HG03432 (cell line): Measurements from ENCODE around the gene HLTF.
"Not testable (repeated sequence)": the region's sequence is repeated elsewhere in the genome, so short reads cannot be mapped to it uniquely, and the experiment has no call there.

ENCODE experiments used
- ATAC-seq: cut with Tn5 transposase; IDR thresholded peaks from one replicate; pipeline ENCODE4 v1.9.1; 2021; ENCODE audit warnings: mild to moderate bottlenecking, moderate library complexity; ENCODE audit not compliant: unreplicated experiment

Gene HLTF

GRCh38 chr3:149086232-149086988 is at the start of gene HLTF:
HLTF (minus strand) TSS chr3:149086533; CDS start chr3:149086336, 197 bp downstream.
- ATAC-seq, result peak; percentile 99

DNA sequence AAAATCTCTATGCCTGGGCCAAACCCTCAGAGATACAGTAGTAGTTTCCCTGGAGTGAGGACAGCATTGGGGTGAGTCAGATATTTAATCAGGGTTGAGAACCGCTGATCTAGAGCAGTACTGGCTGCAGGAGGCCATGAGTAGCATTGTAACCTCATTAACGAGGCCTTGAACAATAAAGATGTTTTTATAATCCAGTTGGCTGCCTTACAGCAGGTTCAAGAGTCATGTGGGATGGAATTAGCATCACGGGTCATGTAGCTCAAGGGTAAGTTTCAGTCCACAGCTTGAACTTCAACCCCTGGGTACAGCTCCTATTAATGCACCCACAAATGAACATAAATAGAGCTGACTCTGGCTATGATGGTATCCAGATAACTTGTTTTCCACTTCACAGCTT is 48.2 kb upstream of the HLTF start:
- ATAC-seq, result no peak

GRCh38 chr3:149131589-149131988 is 45.3 kb upstream of the HLTF start:
- ATAC-seq, result no peak

- peak; percentile 95 for ATAC-seq
Measured at GRCh38 chr3:149129326-149130205, 43.2 kb upstream of the HLTF start, which contains the start of gene HPS3. HPS3 (plus strand) TSS chr3:149129638; CDS start chr3:149129724, 86 bp downstream.

DNA sequence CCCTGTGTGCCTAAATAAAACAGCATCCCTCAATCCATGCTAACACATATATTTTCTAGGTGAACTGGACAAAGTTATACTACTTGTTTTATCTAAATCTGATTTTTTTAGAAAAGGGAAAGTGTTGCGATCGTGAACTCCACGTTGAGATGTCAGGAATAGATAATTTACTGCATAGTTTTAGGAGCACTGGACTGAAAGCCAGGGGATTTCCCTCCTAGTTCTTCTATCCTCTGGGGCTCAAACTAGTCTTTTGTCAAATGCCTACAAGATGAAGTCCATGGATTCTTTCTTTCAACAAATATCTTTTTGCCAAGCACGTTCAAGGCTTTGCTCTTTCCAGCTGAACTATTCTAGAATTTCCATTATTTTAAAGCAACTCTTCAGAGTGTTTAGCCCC is 42.5 kb upstream of the HLTF start:
- peak; percentile 6 for ATAC-seq

- ATAC-seq, result no peak
Measured at GRCh38 chr3:149122721-149123578, 36.6 kb upstream of the HLTF start.

DNA sequence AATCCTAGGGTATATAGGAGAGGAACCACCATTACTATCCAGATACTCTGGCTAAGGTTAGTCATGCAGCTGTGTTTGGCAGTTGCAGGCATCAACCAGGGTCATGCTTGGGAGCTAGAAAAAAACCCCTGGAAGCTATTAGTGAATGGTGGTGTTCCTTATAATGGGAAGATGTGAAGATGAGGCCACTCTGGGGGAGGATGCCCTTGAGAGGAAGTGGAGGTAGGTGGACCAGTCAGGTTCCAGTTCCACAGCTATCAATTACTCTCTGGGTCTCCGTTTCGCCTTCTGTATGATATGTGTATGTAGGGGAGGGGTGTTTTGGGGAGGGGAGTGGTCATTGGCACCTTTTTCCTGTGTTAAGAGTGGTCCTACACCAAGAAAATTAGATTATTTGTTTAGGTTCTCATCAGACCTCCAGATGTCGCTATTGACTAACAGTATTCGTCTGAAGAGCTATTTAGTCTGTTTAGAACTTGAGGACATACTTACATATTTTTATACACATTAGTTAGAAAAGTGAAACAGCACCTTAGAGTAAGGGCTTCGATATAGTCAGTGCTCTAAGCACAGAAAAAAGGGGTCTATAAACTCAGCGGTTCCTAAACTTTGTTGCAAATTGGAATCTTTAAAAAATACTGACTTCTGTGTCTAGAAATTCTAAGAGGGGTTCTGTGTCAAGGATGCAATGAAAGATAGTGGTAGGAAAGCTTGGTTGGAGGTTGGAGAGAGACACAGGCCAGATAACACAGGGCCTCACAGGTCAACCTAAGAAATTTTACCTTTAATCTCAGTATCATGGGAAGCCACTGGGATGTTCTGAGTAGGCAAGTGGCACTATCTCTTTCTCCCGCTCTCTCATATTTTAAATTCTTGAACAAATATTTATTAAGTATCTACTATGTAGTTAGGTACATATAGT is 34.0 kb upstream of the HLTF start:
- ATAC-seq, result peak; percentile 73

GRCh38 chr3:149119466-149119865 is 33.1 kb upstream of the HLTF start:
- no peak for ATAC-seq

DNA sequence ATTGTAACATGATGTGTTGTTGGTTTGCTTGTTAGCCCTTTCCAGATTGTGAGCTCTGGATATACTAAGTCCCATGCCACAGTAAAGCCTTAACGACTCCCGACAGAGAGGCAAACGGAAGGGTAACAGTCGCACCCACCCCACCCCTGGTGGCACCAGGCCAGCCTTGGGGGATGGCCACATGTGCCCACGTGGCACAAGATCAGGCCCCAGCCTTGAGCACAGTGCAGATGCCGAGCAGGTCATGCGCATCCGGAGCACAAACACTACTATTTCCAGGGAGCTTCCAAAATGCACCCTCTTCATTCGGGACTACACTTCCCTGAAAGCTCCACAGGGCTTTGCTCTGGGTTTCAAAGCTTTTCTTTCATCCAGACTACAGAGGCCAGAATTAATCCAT is 32.4 kb upstream of the HLTF start:
- ATAC-seq, result no peak

GRCh38 chr3:149115114-149115513 is 28.8 kb upstream of the HLTF start:
- ATAC-seq, result no peak

DNA sequence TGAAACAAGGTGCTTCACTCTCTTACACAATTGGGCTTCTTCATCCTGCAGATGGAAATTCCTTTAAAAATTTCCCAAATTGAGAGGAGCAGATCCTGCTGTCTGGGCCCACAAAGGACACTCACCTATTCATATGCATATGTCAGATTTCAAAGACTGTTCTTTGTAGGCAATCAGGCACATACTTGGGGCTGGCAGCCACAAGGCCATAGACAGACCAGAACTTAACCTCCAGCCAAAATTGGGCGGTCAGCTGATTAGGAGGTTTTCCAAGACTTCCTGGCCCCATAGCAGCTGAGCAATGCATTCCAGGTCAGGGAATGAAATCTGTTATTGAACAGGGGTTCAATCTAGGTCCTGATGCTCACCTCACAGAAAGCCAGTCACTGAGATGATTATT is 28.1 kb upstream of the HLTF start:
- ATAC-seq, result no peak

DNA sequence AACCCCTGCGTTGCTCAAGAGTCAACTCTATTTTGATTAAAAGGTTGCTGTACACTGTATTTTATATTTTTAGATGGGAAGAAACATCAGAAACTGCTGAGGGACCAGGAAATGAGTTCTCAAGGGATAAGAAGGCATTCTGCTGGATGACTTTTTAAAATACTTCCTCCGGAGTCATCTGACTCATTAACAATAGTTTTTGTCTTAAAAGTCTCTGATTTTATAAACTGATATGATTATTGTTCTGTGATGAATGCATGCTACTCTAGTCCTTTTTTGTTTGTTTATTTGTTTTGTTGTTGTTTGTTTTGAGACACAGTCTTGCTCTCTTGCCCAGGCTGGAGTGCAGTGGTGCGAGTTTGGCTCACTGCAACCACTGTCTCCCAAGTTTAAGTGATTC is 18.2 kb upstream of the HLTF start:
- no peak for ATAC-seq

DNA sequence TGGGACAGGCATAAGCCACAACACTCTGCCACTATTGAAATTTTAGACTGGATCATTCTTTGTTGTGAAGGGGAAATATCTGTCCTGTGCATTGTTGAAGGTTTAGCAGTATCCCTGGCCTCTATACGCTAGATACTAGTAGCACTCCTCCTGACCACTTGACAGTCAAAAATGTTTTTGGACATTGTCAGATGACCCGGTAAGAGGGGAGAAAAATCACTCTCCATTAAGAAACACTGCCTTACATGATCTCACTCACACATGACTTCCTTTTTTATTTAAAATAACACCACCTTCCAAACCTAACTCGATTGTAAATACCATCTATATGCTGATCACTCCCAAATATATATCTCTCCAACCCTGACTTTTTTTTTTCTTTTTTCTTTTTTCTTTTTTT is 15.3 kb upstream of the HLTF start:
- no peak for ATAC-seq

GRCh38 chr3:149101154-149101553 is 14.8 kb upstream of the HLTF start:
- no peak for ATAC-seq

DNA sequence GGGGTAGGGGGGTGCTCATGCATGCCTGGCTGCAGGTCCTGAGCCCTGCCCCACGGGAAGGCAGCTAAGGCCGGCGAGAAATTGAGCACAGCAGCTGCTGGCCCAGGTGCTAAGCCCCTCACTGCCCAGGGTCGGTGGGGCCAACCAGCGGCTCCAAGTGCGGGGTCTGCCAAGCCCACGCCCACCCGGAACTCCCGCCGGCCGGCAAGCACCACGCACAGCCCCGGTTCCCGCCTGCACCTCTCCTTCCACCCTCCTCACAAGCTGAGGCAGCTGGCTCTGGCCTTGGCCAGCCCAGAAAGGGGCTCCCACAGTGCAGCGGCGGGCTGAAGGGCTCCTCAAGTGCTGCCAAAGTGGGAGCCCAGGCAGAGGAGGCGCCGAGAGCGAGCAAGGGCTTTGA is 11.7 kb upstream of the HLTF start:
- not testable (repeated sequence) for ATAC-seq

GRCh38 chr3:149095487-149095886 is 9.2 kb upstream of the HLTF start:
- ATAC-seq, result peak; percentile 91

DNA sequence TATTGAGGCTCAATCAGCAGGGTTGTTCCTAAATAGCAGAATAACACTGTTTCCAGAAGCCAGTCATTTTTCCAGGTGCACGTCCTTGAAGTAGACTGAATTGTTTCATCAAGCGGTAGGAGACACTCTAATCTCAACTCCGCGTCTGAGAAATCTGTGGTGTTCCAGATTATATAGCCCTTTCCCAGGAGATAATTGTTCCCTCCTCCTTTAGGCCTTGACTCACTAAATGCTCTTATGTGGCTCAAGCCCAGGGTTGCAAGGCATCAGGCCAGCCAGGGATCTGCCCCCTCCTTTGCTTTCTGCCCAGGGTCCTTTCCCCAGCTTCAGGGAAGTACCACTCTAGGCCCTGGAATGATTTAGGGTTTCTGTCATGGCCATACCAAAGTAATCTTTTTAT is 5.7 kb upstream of the HLTF start:
- ATAC-seq, result no peak

GRCh38 chr3:149090907-149091306 is 4.6 kb upstream of the HLTF start:
- ATAC-seq, result no peak

DNA sequence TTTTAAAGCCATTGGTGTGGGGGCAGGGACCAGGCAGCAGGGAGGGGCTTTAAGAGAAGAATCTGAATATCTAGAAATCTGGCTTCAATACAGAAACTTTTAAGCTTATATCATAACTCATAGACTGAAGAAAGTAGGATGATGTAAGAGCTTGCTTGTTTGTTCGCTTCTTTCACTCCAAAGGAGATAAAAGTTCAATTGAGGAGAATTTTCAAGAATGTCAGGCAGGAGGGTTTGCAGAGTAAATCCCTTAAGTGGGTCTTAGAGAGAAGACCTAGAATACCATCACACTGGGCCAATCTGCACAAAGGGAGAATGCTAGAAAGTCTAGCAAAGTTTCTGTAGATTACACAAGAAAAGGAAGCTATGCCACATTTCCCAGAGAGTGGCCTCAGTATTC is 4.1 kb upstream of the HLTF start:
- no peak for ATAC-seq

DNA sequence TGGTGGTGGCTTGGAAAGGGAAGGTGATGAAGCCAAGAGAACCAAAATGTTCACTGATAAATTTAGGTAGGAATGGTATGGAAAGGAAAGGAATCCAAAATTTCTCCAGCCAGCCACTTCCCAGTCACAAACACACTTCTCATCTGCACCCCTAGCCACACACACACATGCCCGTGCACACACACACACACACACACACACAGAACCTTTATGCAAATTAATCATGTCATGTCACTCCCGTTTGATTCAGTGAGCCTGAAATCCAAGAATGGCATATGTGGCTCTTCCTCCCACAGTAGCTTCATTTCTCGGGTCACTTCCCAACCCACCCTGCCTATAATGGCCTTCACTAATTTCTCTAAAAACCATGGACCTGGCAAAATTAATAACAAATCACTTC is 3.1 kb upstream of the HLTF start:
- ATAC-seq, result no peak
